ENCODE results near the gene SYK. TPM values are rescaled to one million over a fixed set of nuclear protein-coding genes. Genes with fewer than 3 reads are reported as not detected.

The SYK gene
- total and polyA plus RNA-seq, 2 of the 13 experiments (the other 11 are each of a cell fraction or from before 2014, with no cell fraction given) = not detected

DNA sequence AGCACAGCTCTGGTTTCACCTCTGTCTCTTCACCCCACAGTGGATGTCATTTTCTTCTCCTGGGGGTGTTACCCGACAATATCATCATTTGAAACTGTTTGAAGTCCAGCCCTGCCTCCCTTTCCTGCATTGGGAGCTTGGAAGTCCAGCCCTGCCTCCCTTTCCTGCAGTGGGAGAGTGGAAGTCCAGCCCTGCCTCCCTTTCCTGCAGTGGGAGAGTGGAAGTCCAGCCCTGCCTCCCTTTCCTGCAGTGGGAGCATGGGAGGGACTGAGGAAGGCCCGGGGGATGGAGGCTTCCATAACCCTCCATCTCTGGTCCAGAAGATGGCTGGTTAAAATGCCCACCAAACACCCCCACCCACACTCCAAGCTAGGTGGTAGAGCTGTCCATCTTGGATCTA, 59.8 kb downstream of the SYK start (continued):
- TF ChIP-seq, protein P1, sequence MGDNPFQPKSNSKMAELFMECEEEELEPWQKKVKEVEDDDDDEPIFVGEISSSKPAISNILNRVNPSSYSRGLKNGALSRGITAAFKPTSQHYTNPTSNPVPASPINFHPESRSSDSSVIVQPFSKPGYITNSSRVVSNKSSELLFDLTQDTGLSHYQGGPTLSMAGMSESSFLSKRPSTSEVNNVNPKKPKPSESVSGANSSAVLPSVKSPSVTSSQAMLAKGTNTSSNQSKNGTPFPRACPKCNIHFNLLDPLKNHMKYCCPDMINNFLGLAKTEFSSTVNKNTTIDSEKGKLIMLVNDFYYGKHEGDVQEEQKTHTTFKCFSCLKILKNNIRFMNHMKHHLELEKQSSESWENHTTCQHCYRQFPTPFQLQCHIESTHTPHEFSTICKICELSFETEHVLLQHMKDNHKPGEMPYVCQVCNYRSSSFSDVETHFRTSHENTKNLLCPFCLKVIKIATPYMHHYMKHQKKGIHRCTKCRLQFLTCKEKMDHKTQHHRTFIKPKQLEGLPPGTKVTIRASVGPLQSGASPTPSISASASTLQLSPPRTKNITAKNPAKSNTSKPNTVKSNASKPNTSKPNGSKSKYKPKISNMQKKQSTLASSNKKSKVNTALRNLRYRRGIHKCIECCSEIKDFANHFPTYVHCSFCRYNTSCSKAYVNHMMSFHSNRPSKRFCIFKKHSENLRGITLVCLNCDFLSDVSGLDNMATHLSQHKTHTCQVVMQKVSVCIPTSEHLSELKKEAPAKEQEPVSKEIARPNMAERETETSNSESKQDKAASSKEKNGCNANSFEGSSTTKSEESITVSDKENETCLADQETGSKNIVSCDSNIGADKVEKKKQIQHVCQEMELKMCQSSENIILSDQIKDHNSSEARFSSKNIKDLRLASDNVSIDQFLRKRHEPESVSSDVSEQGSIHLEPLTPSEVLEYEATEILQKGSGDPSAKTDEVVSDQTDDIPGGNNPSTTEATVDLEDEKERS (CRISPR knock-in tag; IDR thresholded peaks at IDR 0.05) = no peak
- TF ChIP-seq, protein P2, sequence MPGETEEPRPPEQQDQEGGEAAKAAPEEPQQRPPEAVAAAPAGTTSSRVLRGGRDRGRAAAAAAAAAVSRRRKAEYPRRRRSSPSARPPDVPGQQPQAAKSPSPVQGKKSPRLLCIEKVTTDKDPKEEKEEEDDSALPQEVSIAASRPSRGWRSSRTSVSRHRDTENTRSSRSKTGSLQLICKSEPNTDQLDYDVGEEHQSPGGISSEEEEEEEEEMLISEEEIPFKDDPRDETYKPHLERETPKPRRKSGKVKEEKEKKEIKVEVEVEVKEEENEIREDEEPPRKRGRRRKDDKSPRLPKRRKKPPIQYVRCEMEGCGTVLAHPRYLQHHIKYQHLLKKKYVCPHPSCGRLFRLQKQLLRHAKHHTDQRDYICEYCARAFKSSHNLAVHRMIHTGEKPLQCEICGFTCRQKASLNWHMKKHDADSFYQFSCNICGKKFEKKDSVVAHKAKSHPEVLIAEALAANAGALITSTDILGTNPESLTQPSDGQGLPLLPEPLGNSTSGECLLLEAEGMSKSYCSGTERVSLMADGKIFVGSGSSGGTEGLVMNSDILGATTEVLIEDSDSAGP (CRISPR knock-in tag; IDR thresholded peaks at IDR 0.05; ENCODE audit: borderline replicate concordance) = no peak
- TF ChIP-seq, protein P3, sequence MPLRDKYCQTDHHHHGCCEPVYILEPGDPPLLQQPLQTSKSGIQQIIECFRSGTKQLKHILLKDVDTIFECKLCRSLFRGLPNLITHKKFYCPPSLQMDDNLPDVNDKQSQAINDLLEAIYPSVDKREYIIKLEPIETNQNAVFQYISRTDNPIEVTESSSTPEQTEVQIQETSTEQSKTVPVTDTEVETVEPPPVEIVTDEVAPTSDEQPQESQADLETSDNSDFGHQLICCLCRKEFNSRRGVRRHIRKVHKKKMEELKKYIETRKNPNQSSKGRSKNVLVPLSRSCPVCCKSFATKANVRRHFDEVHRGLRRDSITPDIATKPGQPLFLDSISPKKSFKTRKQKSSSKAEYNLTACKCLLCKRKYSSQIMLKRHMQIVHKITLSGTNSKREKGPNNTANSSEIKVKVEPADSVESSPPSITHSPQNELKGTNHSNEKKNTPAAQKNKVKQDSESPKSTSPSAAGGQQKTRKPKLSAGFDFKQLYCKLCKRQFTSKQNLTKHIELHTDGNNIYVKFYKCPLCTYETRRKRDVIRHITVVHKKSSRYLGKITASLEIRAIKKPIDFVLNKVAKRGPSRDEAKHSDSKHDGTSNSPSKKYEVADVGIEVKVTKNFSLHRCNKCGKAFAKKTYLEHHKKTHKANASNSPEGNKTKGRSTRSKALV (CRISPR knock-in tag; IDR thresholded peaks at IDR 0.05) = no peak
- TF ChIP-seq EEA1 (CRISPR knock-in tag; IDR thresholded peaks at IDR 0.05; ENCODE audit: borderline replicate concordance) = no peak
